SK-N-SH (cell line): ENCODE results near the gene GUCY1A1.

Source experiments
- CTCF ChIP-seq: fragments of 200-600 bp; sonication (generic); IDR thresholded peaks from 2 replicates; pipeline ENCODE4 v1.6.1; 2017; ENCODE audit warnings: antibody characterized with exemption, mild to moderate bottlenecking, moderate library complexity
- EZH2phosphoT487 ChIP-seq: fragments of 200-600 bp; sonication (generic); IDR thresholded peaks from 2 replicates; pipeline ENCODE4 v1.6.1; 2017; ENCODE audit warnings: low read depth, mixed run types, mild to moderate bottlenecking, antibody characterized with exemption, moderate library complexity, borderline replicate concordance
- JUND ChIP-seq: IDR thresholded peaks from 2 replicates; pipeline ENCODE4 v1.4.0; 2012
- MAX ChIP-seq: IDR thresholded peaks from 2 replicates; pipeline ENCODE4 v1.4.0; 2012; ENCODE audit warnings: low read depth
- POLR2AphosphoS5 ChIP-seq: IDR thresholded peaks from 2 replicates; pipeline ENCODE4 v1.6.1; 2012; ENCODE audit warnings: low read depth, low read length
- TAF1 ChIP-seq: IDR thresholded peaks from 2 replicates; pipeline ENCODE4 v1.6.1; 2012; ENCODE audit warnings: low read depth, mild to moderate bottlenecking, low read length, moderate library complexity, borderline replicate concordance
- TEAD4 ChIP-seq: IDR thresholded peaks from 2 replicates; pipeline ENCODE4 v1.4.0; 2012; ENCODE audit warnings: mild to moderate bottlenecking, borderline replicate concordance; ENCODE audit not compliant: insufficient read depth
- USF1 ChIP-seq: IDR thresholded peaks from 2 replicates; pipeline ENCODE4 v1.4.0; 2012; ENCODE audit warnings: low read depth, borderline replicate concordance
- USF2 ChIP-seq: fragments of 150-350 bp; IDR thresholded peaks from 2 replicates; pipeline ENCODE4 v1.6.1; 2017; ENCODE audit warnings: antibody characterized with exemption, low read length, low read depth, borderline replicate concordance
- TF ChIP-seq, protein P1 (sequence below): IDR thresholded peaks from 2 replicates; pipeline ENCODE4 v1.6.1; 2012; ENCODE audit warnings: mild to moderate bottlenecking, low read depth, low read length, moderate library complexity

GRCh38 chr4:155758481-155759371 is 92.1 kb downstream of the GUCY1A1 start, which contains the start of gene GUCY1B1:
- TF ChIP-seq CTCF (peak; percentile 43), JUND (no peak), USF2 (no peak), POLR2AphosphoS5 (no peak), TEAD4 (no peak), TAF1 (no peak), MAX (peak; percentile 97), EZH2phosphoT487 (no peak), USF1 (no peak)
- TF ChIP-seq, protein P1, sequence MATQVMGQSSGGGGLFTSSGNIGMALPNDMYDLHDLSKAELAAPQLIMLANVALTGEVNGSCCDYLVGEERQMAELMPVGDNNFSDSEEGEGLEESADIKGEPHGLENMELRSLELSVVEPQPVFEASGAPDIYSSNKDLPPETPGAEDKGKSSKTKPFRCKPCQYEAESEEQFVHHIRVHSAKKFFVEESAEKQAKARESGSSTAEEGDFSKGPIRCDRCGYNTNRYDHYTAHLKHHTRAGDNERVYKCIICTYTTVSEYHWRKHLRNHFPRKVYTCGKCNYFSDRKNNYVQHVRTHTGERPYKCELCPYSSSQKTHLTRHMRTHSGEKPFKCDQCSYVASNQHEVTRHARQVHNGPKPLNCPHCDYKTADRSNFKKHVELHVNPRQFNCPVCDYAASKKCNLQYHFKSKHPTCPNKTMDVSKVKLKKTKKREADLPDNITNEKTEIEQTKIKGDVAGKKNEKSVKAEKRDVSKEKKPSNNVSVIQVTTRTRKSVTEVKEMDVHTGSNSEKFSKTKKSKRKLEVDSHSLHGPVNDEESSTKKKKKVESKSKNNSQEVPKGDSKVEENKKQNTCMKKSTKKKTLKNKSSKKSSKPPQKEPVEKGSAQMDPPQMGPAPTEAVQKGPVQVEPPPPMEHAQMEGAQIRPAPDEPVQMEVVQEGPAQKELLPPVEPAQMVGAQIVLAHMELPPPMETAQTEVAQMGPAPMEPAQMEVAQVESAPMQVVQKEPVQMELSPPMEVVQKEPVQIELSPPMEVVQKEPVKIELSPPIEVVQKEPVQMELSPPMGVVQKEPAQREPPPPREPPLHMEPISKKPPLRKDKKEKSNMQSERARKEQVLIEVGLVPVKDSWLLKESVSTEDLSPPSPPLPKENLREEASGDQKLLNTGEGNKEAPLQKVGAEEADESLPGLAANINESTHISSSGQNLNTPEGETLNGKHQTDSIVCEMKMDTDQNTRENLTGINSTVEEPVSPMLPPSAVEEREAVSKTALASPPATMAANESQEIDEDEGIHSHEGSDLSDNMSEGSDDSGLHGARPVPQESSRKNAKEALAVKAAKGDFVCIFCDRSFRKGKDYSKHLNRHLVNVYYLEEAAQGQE = no peak
